Tibial artery (tissue), 4 donors: ENCODE results near the gene CD38.

Experiments used
- DNase-seq, 2 donors: peaks; one replicate each; pipeline ENCODE4 v3.0.0-alpha.2; 2019
- H3K27ac ChIP-seq, 2 donors: fragments of 200-600 bp; sonication (generic) in 1 of 2; 1 replicate in 1 of 2; 2 replicates in 1 of 2; pipeline ENCODE4 v1.5.1; 2018 to 2019; ENCODE audit warnings: mild to moderate bottlenecking in 1 of 2
- H3K27me3 ChIP-seq, 2 donors: fragments of 200-600 bp; sonication (generic) in 1 of 2; one replicate each; pipeline versions ENCODE4 v1.5.1 to v1.6.0; 2016 to 2019
- H3K36me3 ChIP-seq, 3 donors: fragments of 200-600 bp; sonication (generic) in 2 of 3; one replicate each; pipeline ENCODE4 v1.5.1; 2016 to 2019; ENCODE audit warnings: mild to moderate bottlenecking in 2 of 3
- H3K4me1 ChIP-seq, 4 donors: fragments of 200-600 bp; sonication (generic) in 2 of 4; 1 replicate in 3 of 4; 2 replicates in 1 of 4; pipeline ENCODE4 v1.5.1; 2016 to 2019
- H3K4me3 ChIP-seq, 2 donors: fragments of 200-600 bp; sonication (generic) in 1 of 2; 1 replicate in 1 of 2; 2 replicates in 1 of 2; pipeline ENCODE4 v1.5.1; 2018 to 2019; ENCODE audit warnings: mild to moderate bottlenecking in 2 of 2
- H3K9me3 ChIP-seq, 3 donors: fragments of 200-600 bp; sonication (generic) in 1 of 3; one replicate each; pipeline ENCODE4 v1.5.1; 2016 to 2019
- CTCF ChIP-seq, 2 experiments: fragments of 200-600 bp in 1 of 2; fragments of 450-650 bp in 1 of 2; IDR thresholded peaks; one replicate each; pipeline ENCODE4 v1.5.1; 2017 to 2019; ENCODE audit warnings: antibody characterized with exemption in 2 of 2, mild to moderate bottlenecking in 1 of 2, moderate library complexity in 1 of 2
- intact Hi-C: fragments of 100-400 bp; cut with DNase I; formaldehyde crosslinking; loops from one replicate; pipeline ENCODE4 v1.15.0; 2023; ENCODE audit warnings: low total_unique reads

Gene CD38

GRCh38 chr4:15873117-15873516 lies 95.0 kb downstream of the CD38 start:
- peak; percentile 61 to 69 for DNase-seq

GRCh38 chr4:15874671-15875070 lies 96.5 kb downstream of the CD38 start:
- peak overlapping the region; percentile 49 to 63 for H3K27ac ChIP-seq
- DNase-seq: peak in 1 of 2 donors; percentile 61
- no peaks in the 10 kb centered on the region for H3K27me3 ChIP-seq
- no peak for TF ChIP-seq CTCF (IDR thresholded peaks at IDR 0.05)
- H3K4me1 ChIP-seq: peaks cover 0 to 10% (median 0%) of the 10 kb centered on the region in 4 donors
- H3K4me3 ChIP-seq: no peak overlapping the region
- H3K36me3 ChIP-seq: no peaks in the 10 kb centered on the region
- intact Hi-C loops: no loop called here
- H3K9me3 ChIP-seq: no peaks in the 10 kb centered on the region

More at GRCh38 chr4:15873117-15873516, 95.0 kb downstream of the CD38 start:
- no peak overlapping the region for H3K4me3 ChIP-seq
- intact Hi-C loops: no loop called here
- no peaks in the 10 kb centered on the region for H3K36me3 ChIP-seq
- H3K27me3 ChIP-seq: no peaks in the 10 kb centered on the region
- H3K27ac ChIP-seq: peak overlapping the region; percentile 49 to 63
- no peaks in the 10 kb centered on the region for H3K9me3 ChIP-seq
- peaks cover 0 to 10% (median 0%) of the 10 kb centered on the region in 4 donors for H3K4me1 ChIP-seq
- no peak for TF ChIP-seq CTCF (IDR thresholded peaks at IDR 0.05)

- TF ChIP-seq CTCF (IDR thresholded peaks at IDR 0.05): no peak
- Histone ChIP-seq H3K9me3 (no peaks in the 10 kb centered on the region), H3K27me3 (no peaks in the 10 kb centered on the region), H3K4me1 (peaks cover 0 to 10% (median 0%) of the 10 kb centered on the region in 4 donors), H3K27ac (peak overlapping the region in 1 of 2 donors; percentile 63), H3K4me3 (no peak overlapping the region), H3K36me3 (no peaks in the 10 kb centered on the region)
- no peak for DNase-seq
- intact Hi-C loops: no loop called here
Measured at GRCh38 chr4:15875663-15876460, 97.7 kb downstream of the CD38 start.

GRCh38 chr4:15878011-15878410 lies 99.9 kb downstream of the CD38 start:
- H3K9me3 ChIP-seq: no peaks in the 10 kb centered on the region
- DNase-seq: no peak
- H3K4me1 ChIP-seq: peaks cover 0 to 10% (median 0%) of the 10 kb centered on the region in 4 donors
- no peaks in the 10 kb centered on the region for H3K27me3 ChIP-seq
- no peak overlapping the region for H3K27ac ChIP-seq
- no peaks in the 10 kb centered on the region for H3K36me3 ChIP-seq
- intact Hi-C loops: no loop called here
- TF ChIP-seq CTCF (IDR thresholded peaks at IDR 0.05): no peak
- no peak overlapping the region for H3K4me3 ChIP-seq

- Histone ChIP-seq H3K36me3 (no peaks in the 10 kb centered on the region), H3K4me1 (no peaks in the 10 kb centered on the region), H3K9me3 (no peaks in the 10 kb centered on the region), H3K27me3 (no peaks in the 10 kb centered on the region), H3K4me3 (no peak overlapping the region), H3K27ac (no peak overlapping the region)
- TF ChIP-seq CTCF (IDR thresholded peaks at IDR 0.05): no peak
- DNase-seq: no peak
- intact Hi-C loops: loop anchor here (2.0 kb wide), 1 partner anchor 75 kb away; no protein-coding TSS in a partner anchor
Measured at GRCh38 chr4:15881820-15882219, 103.7 kb downstream of the CD38 start.
